Gastrocnemius medialis (tissue), 4 donors: ENCODE results near the gene PLEKHG3.

Experiments used
- POLR2A ChIP-seq, 2 donors: fragments of 450-650 bp; IDR thresholded peaks; one replicate each; pipeline ENCODE4 v1.6.1; 2017; ENCODE audit warnings: antibody characterized with exemption in 2 of 2, mild to moderate bottlenecking in 2 of 2, moderate library complexity in 2 of 2
- TF ChIP-seq, protein P1 (sequence below), 5 experiments: fragments of 450-650 bp in 3 of 5; fragments of 200-600 bp in 2 of 5; sonication (generic) in 2 of 5; IDR thresholded peaks in 4 of 5; conservative IDR thresholded peaks in 1 of 5; 1 replicate in 4 of 5; 2 replicates in 1 of 5; pipeline ENCODE4 v1.5.1; 2016 to 2019; ENCODE audit warnings: antibody characterized with exemption in 5 of 5, mild to moderate bottlenecking in 3 of 5, moderate library complexity in 3 of 5

DNA sequence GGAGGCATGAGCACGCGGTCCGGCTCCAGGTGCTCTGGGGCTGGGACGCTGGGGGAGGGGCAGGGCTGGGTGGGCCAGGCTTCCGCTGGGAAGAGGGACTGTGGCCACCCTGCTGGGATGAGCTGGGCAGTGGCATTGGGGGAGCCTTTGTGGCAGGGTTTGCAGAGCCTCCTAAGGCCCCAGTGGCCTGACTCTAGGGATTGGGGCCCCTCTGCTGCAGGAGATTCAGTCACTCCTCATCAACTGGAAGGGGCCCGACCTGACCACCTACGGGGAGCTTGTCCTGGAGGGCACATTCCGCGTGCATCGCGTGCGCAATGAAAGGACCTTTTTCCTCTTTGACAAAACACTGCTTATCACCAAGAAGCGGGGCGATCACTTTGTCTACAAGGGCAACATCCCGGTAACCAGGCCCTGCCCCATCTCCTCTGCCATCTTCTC, 26.9 kb downstream of the PLEKHG3 start:
- TF ChIP-seq, protein P1, sequence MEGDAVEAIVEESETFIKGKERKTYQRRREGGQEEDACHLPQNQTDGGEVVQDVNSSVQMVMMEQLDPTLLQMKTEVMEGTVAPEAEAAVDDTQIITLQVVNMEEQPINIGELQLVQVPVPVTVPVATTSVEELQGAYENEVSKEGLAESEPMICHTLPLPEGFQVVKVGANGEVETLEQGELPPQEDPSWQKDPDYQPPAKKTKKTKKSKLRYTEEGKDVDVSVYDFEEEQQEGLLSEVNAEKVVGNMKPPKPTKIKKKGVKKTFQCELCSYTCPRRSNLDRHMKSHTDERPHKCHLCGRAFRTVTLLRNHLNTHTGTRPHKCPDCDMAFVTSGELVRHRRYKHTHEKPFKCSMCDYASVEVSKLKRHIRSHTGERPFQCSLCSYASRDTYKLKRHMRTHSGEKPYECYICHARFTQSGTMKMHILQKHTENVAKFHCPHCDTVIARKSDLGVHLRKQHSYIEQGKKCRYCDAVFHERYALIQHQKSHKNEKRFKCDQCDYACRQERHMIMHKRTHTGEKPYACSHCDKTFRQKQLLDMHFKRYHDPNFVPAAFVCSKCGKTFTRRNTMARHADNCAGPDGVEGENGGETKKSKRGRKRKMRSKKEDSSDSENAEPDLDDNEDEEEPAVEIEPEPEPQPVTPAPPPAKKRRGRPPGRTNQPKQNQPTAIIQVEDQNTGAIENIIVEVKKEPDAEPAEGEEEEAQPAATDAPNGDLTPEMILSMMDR (IDR thresholded peaks at IDR 0.05 in 4 of 5, conservative IDR thresholded peaks at IDR 0.05 in 1 of 5) = no peak
- TF ChIP-seq POLR2A (IDR thresholded peaks at IDR 0.05) = no peak
